NCI-H446 (cell line): ENCODE results near the gene SUGT1.

Source experiments
- DNase-seq, 2 experiments: peaks; one replicate each; lab custom pipeline; 2025; lab: John Stamatoyannopoulos, UW

The SUGT1 gene

DNA sequence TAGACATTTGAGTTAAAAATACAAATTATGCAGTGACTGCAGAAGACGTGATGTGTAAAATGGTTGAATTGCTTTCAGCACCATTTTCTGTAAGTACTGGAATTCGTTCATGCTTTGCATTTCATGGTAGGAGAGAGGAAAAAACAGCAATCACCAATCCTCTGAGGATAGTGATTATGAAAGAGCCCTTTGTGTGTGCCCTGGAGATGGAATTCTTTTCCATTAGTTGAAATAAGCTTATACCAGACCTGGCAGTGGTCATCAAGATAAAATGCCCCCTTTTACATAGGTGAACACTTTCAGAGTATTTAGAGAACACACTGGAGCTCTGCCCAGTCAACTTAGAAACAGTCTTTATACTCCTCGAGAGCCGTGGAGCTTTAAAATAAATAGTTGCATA is 85.3 kb downstream of the SUGT1 start:
- DNase-seq: no peak

DNA sequence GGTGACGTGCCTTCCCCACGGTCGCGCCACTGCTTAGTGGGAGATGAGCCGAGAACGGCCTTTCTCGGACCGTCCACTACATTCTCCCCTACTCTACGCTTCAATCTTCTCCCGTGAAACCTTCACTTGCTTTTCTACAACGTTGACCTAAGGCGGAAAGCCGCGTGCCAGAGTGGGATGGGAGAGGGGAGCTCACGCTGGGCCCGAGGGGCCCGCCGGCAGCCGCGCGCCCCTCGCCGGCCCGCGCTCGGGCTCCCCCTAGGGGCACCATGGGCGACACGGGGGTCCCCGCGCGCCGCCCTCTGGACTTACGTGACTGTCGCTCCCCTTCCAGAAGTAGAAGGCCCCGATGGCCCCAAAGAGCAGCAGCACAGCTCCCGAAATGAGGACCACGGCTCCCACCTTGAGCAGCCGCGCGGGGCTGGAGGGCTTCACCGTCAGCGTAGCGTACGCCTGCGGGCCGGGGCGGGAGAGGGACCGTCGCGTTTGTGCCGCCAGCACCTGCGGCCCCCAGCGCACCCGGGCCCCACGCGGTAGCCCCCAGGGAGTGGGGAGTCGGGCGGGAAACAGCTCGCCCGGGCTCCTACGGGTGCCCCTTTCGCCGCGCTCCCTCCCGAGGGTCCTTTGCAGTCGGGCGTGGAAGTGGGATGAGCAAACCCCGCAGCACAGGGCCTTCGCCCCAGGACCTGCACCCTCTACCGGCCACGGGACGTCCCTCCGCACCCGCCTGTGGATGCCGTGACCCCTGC is 86.3 kb downstream of the SUGT1 start:
- no peak for DNase-seq

DNA sequence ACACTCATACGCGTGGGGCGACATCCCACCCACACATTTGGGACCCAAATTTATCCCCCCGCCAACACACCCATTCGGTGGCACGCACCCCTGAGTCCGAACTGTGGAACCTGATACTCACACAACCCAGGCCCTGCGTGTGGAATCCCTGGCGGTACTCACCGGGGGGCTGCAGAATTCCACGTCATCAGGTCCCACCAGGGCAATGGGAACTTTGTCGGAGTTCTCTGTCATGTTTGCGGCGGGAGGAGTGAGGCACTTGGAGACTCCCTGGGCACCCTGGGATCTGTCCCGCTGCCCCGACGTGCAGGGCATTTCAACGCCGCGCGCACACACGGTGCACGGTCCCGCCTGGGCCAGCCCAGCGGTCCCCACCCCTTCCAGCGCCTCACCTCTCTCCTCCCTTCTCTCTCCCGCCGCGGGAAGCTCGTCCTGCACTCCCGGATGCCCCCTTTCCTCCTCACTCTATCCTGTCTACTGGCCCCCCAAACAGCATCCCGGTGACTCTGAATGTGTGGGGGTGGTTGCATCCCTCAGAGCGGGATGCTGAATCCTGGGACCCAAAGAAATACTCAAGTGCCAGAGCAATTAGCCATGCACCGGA is 86.9 kb downstream of the SUGT1 start, which contains the start of gene CNMD:
Gene CNMD, minus strand, starts transcription at position 353 of the 604 bp plus-strand sequence. Its CDS starts 119 bp downstream, at position 234.
- no peak for DNase-seq

DNA sequence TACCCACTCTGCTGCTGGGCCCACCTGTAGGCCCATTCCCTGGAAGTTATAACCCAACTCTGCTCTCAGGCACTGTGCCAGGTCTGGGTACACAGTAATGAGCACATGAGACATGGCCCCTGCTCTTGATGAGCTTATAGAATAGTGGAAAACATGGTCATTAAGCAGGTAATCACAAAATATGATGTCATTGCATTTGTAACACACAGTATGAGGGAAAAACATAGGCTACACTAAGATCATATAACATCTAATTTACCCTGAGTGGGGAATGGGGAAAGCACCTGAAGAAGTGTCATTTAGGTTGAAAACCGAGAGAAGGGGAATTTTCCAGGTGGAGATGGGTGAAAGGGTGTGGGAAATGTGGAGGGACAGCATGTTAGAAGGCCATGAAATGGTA is 90.9 kb downstream of the SUGT1 start:
- no peak for DNase-seq

DNA sequence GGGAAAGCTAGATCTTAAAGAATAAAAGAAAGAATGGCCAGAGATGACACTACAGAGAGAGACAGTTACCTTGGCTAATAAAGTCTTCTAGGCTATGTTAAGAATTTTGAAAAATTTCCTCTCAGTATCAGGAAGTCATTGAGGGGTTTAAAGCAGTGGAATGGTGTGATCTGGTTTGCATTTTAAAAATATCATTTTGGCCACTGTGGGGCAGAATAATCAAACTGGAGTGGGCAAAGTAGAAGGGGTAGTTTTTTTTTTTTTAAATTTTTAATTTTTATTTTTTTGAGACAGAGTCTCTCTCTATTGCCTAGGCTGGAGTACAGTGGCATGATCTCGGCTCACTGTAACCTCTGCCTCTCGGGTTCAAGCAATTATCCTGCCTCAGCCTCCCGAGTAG is 91.4 kb downstream of the SUGT1 start:
- no peak for DNase-seq

DNA sequence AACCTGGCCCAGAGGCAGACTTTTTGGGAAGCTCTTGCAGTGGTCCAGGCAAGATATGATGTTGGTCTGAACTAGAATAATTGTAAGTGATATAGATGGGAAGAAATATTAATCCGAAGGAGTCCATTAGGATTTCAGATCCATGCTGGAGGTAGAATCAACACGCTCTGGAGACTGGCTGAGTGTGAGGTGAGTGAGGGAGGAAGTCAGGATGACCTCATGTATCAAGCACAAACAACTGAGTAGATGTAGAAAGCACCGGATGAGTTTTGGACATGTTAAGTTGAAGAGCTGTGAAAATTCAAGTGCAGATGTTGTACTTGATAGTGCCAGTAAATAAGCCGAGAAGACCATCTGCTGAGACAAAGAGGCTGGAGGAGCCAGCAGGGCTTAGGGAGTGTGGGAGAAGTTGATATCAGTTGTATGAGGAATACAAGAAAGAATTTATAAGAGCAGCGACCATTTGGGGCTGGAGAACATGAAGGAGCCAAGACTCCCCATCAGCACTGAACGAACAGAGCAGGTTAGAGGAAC is 92.3 kb downstream of the SUGT1 start:
- DNase-seq: peak; percentile 8 to 46

DNA sequence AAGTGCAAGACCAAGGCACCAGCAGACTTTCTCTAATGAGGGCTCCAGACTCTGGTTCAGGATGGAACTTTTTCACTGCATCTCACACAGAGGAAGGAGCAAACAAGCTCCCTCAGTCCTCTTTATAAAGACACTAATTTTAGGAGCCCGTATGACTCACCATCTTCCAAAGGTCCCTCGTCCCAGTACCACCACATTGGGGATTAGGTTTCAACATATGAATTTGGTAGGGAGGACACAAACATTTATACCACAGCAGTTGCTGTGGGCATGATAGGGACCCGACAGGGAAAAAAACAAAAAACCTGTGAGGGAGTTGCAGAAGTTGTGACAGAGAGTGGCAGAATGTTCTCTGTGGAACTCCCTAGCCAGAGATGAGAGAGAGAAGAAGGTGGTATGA is 93.5 kb downstream of the SUGT1 start:
- DNase-seq: no peak

DNA sequence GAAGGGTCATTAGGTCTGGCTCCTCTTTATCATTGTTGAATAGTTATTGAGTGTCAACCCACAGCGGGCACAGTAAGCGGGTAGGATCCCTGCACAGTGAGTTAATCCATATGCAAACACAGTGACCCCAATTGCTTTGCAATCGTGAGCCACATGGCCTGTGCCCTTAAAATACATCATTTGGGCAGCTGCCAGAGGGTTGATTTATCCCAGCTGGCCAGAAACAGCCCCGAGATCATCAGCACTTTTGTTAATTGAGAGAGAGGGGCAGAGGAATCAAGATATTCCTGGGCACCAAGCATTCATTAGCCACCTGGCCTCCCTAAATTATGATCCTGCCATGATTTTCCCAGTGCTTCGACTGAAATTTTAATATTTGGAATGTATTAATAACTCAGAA is 96.8 kb downstream of the SUGT1 start:
- peak in 1 of 2 experiments; percentile 27 for DNase-seq
